ENCODE data around the gene EEF1E1.

GRCh38 chr6:8066108-8066507 is 36.2 kb downstream of the EEF1E1 start:
- TF ChIP-seq POLR2AphosphoS5 (IDR thresholded peaks at IDR 0.05; ENCODE audit: borderline replicate concordance, low read depth, low read length) (no peak), EZH2 (IDR thresholded peaks at IDR 0.05) (no peak), FOXP2 (optimal IDR thresholded peaks at IDR 0.05; ENCODE audit: control extremely low read depth, extremely low read length, insufficient read depth) (no peak)
